LoVo (cell line): ENCODE results near the gene MVP.
"Not testable (repeated sequence)": the region's sequence is repeated elsewhere in the genome, so short reads cannot be mapped to it uniquely, and the experiment has no call there.

Experiments used
- DNase-seq: peaks from one replicate; pipeline ENCODE4 v3.0.0-alpha.2; 2016; ENCODE audit warnings: low spot score

MVP gene

GRCh38 chr16:29820271-29820701 is at the start of gene MVP:
Gene MVP, plus strand, starts transcription at chr16:29820462. Its CDS starts 10,088 bp downstream, at chr16:29830550.
- peak; percentile 61 for DNase-seq

GRCh38 chr16:29772330-29772729 is 47.9 kb upstream of the MVP start:
- DNase-seq, result not testable (repeated sequence)

- DNase-seq, result no peak
Observed at GRCh38 chr16:29774730-29775129, 45.5 kb upstream of the MVP start.

- peak; percentile 15 for DNase-seq
Observed at GRCh38 chr16:29775742-29776408, 44.4 kb upstream of the MVP start.

- no peak for DNase-seq
Observed at GRCh38 chr16:29777576-29778350, 42.5 kb upstream of the MVP start, which contains the start of gene ZG16. Gene ZG16, plus strand, starts transcription at chr16:29778256. Its CDS starts 1,011 bp downstream, at chr16:29779267.

GRCh38 chr16:29779474-29779873 is 40.8 kb upstream of the MVP start:
- no peak for DNase-seq

- DNase-seq, result not testable (repeated sequence)
Observed at GRCh38 chr16:29783094-29783953, 36.9 kb upstream of the MVP start.

GRCh38 chr16:29784157-29784556 is 36.1 kb upstream of the MVP start:
- DNase-seq, result no peak

GRCh38 chr16:29784901-29785500 is 35.3 kb upstream of the MVP start:
- no peak for DNase-seq

GRCh38 chr16:29787155-29787554 is 33.1 kb upstream of the MVP start:
- DNase-seq, result not testable (repeated sequence)

GRCh38 chr16:29789775-29790182 is 30.5 kb upstream of the MVP start:
- DNase-seq, result no peak

GRCh38 chr16:29790183-29790948 is 29.9 kb upstream of the MVP start, which contains the start of gene KIF22:
Gene KIF22, plus strand, starts transcription at chr16:29790751. Its CDS starts 9 bp downstream, at chr16:29790760.
- DNase-seq, result peak; percentile 99

- DNase-seq, result no peak
Observed at GRCh38 chr16:29790949-29791844, 29.1 kb upstream of the MVP start.

- no peak for DNase-seq
Observed at GRCh38 chr16:29791845-29792807, 28.1 kb upstream of the MVP start.

GRCh38 chr16:29793153-29793552 is 27.1 kb upstream of the MVP start:
- DNase-seq, result not testable (repeated sequence)

GRCh38 chr16:29794231-29794710 is 26.0 kb upstream of the MVP start:
- no peak for DNase-seq

GRCh38 chr16:29802416-29802935 is 17.8 kb upstream of the MVP start:
- DNase-seq, result no peak

- no peak for DNase-seq
Observed at GRCh38 chr16:29804020-29804419, 16.2 kb upstream of the MVP start.
